RPMI7951 (cell line): ENCODE results near the gene PLK3. TPM values are rescaled to one million over a fixed set of nuclear protein-coding genes. Genes with fewer than 3 reads are reported as not detected.
"Not testable (repeated sequence)": the region's sequence is repeated elsewhere in the genome, so short reads cannot be mapped to it uniquely, and the experiment has no call there.

Source experiments
- DNase-seq: peaks from one replicate; pipeline ENCODE4 v3.0.0-alpha.2; 2012; ENCODE audit warnings: low read depth
- total RNA-seq: library from RNA; depleted of rRNA; stranded (reverse); fragments of >200 nt; shearing (Covaris generic); gene quantifications from 2 replicates; pipeline ENCODE4 v1.2.3, GENCODE V29; 2014

The PLK3 gene
- total RNA-seq, 1 experiment from 2014 or later: 8.8 TPM

DNA sequence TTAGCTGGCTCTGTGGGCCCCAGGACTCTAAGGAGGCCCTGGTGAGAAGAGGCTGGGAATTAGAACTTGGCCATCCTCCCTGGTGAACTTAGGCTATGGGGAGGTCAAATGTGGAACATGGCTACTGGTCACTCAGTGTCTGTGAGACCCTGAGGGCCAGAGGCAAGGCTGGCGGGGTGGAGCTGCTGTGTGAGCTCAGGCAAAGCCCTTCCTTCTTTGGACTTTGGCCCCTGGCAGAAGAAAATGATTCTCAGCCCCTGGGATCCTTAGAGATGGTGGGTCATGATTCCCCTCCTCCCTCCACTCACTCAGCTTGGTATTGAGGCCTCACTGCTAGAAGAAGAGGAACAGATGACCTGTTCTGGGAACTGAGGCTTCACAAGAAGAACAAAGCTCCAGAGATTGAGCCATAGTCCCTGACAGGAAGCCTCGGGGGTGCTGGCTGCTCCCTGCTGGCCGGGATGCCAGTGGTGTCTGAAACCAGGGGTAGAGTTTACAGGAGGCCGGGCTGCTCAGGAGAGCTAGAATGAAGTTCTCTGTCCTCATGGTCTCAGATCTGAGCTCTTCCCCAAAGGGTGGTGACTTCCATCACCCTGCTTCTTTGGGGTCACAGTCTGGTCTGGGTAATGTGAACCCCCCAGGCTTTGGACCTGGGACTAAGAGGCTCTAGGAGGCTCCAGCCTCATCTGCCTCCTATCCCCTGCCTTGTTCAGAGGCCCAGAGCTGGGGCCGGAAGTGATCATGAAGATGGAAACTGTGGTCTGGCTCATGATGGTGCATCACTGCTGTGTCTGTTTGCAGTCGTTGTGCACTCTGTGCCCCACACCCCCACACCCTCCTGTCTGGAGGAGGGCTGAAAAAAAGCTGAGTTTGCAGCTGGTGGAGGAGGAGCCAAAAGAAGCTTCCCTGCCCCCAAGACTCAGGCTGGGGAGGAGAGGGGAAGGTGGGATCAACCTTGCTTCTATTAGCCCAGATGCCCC, 9.1 kb downstream of the PLK3 start:
- peak; percentile 81 for DNase-seq

- DNase-seq: peak; percentile 73
These were observed 10.1 kb downstream of the PLK3 start for GRCh38 chr1:44810101-44810761.

- DNase-seq: not testable (repeated sequence)
These were observed 10.6 kb downstream of the PLK3 start for GRCh38 chr1:44810762-44811105.

DNA sequence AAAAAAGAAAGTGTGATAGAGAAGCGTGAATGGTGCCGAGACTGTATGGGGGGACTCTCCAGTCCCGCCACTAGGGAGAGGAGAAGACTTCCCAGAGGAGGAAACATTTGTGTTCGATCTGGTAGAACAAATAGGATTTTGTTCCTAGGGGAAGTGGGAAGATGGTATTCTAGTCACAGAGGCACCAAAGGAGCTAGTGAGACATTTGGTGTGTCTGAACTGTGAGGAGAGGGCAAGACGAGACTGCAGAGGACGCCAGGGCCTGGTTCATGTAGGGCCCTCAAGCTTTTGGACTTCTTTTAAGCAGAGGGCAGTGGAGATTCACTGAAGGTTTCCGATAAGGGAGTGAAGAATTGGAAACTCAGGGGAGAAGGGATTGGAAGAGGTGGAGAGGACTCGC, 11.1 kb downstream of the PLK3 start:
- DNase-seq: no peak

GRCh38 chr1:44812822-44813543, 12.8 kb downstream of the PLK3 start:
- no peak for DNase-seq

DNA sequence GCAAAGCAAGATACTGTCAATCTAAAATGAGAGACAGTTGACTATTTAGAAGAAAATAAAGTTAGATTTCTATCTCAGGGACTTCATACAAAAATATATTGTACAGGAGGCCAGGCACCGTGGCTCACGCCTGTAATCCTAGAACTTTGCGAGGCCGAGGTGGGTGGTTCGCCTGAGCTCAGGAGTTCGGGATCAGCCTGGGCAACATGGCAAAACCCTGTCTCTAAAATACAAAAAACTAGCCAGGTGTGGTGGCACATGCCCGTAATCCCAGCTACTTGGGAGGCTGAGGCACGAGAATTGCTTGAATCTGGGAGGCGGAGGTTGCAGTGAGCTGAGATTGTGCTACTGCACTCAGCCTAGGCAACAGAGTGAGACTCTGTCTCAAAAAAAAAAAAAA, 15.7 kb downstream of the PLK3 start:
- DNase-seq: not testable (repeated sequence)

GRCh38 chr1:44817307-44817706, 17.1 kb downstream of the PLK3 start:
- no peak for DNase-seq

GRCh38 chr1:44817771-44818495, 17.8 kb downstream of the PLK3 start:
- DNase-seq: no peak

- DNase-seq: no peak
These were observed 19.0 kb downstream of the PLK3 start for GRCh38 chr1:44819196-44819607.

- peak; percentile 99 for DNase-seq
These were observed 19.6 kb downstream of the PLK3 start for GRCh38 chr1:44819608-44820327.

DNA sequence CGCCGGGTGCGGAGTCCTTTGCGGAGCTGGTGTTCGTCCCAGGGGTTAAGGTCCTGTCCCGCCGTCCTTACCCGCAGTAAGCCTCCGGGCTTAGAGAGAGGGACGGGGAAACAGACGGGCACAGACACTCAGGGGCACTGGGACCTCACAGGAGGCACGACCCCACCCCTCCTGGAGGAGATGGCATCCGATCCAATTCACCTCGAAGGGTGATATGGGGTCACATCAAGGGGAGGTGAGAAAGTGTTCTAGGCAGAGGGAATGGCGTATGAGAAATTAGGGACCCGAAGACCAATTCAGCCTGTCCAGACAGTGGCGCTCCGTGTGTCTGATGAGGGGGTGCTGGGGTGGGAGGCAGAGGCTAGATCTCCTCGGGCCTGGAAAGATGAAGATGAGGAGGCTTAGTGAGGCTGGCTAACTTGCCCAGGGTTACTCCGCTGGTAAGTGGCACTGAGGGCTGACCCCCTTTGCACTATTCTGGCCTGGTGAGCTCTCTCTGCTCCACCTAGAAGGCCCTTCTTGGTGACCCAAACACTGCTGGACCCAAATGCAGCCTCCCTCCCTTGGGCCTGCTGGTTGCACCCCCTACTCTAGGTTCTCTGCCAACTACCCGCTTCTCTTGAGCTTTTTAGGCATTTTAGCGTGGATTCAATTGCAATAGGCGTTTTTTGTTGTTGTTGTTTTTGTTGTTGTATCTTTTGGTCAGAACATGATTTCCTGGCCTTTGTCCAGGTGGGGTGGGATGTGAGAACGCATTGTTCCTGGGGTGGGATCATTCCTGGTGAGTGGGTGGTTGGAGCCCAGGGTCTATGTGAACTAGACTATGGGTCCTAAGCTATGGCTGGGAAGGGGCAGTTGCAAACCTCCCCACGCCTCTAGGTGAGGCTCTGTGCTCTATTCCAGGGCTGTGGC, 20.4 kb downstream of the PLK3 start:
- DNase-seq: no peak

- no peak for DNase-seq
These were observed 21.1 kb downstream of the PLK3 start for GRCh38 chr1:44821240-44821715.

- no peak for DNase-seq
These were observed 22.0 kb downstream of the PLK3 start for GRCh38 chr1:44822131-44822701.

DNA sequence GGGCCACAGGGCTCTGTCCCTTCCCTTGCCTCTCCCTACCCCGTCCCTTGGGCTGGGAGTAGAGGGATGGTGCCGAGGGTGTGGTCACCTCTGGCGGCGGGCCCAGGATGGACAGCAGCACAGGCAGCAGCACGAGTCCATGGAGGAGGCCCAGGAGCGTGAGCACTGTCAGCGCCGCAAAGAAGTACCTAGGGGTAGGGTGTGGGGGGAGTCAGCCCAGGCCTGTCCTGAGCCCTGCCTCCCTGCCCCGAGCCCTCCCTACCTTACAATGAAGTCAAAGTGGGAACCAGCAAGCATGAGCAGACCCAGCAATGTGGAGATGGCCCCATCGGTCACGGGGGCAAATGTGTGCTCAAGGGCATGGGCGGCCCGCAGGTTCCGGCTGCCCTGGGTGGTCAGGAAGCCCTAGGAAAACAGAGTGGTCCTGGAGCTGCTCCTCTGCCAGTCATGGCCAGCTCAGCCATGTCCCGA, 22.8 kb downstream of the PLK3 start:
- no peak for DNase-seq

DNA sequence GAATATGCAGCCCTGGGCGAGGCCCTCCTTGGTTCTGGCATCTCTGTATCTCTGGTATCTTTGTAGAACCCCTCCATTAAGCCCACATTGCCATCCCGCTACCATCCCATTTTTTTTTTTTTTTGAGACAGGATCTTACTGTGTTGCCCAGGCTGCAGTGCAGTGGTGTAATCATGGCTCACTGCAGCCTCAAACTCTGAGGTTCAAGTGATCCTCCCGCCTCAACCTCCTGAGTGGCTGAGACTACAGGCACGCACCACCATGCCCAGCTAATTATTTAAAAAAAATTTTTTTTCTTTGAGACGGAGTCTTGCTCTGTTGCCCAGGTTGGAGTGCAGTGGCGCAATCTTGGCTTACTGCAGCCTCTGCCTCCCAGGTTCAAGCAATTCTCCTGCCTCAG, 24.2 kb downstream of the PLK3 start:
- not testable (repeated sequence) for DNase-seq

- no peak for DNase-seq
These were observed 26.4 kb downstream of the PLK3 start for GRCh38 chr1:44826375-44827196.

GRCh38 chr1:44827197-44828002, 27.2 kb downstream of the PLK3 start:
- no peak for DNase-seq
